Uterus (tissue), 4 donors: Measurements from ENCODE around the gene NBEA. TPM values are rescaled to one million over a fixed set of nuclear protein-coding genes. Genes with fewer than 3 reads are reported as not detected.

Experiments
- DNase-seq, 2 donors: peaks; one replicate each; pipeline ENCODE4 v3.0.0-alpha.2; 2019 to 2020
- H3K27ac ChIP-seq, 2 donors: fragments of 200-600 bp; sonication (generic); 1 replicate in 1 of 2; 2 replicates in 1 of 2; pipeline ENCODE4 v1.5.1; 2016 to 2018
- H3K27me3 ChIP-seq, 2 donors: fragments of 200-600 bp; sonication (generic); one replicate each; pipeline ENCODE4 v1.5.1; 2018 to 2019; ENCODE audit warnings: control low read depth in 1 of 2
- H3K36me3 ChIP-seq, 2 donors: fragments of 200-600 bp; sonication (generic); one replicate each; pipeline ENCODE4 v1.5.1; 2019; ENCODE audit warnings: control low read depth in 1 of 2
- H3K4me1 ChIP-seq, 2 donors: fragments of 200-600 bp; sonication (generic); one replicate each; pipeline ENCODE4 v1.5.1; 2018 to 2019; ENCODE audit warnings: control low read depth in 1 of 2
- H3K4me3 ChIP-seq, 2 donors: fragments of 200-600 bp; sonication (generic); 1 replicate in 1 of 2; 2 replicates in 1 of 2; pipeline ENCODE4 v1.5.1; 2018 to 2019; ENCODE audit warnings: mild to moderate bottlenecking in 1 of 2
- H3K9me3 ChIP-seq, 2 donors: fragments of 200-600 bp; sonication (generic); one replicate each; pipeline ENCODE4 v1.5.1; 2019; ENCODE audit warnings: control low read depth in 1 of 2
- CTCF ChIP-seq, 4 experiments: fragments of 200-600 bp in 2 of 4; fragments of 450-650 bp in 2 of 4; sonication (generic) in 2 of 4; IDR thresholded peaks; one replicate each; pipeline ENCODE4 v1.5.1; 2016 to 2019; ENCODE audit warnings: antibody characterized with exemption in 4 of 4, mild to moderate bottlenecking in 2 of 4, moderate library complexity in 1 of 4
- POLR2A ChIP-seq, 2 donors: fragments of 450-650 bp; IDR thresholded peaks; one replicate each; pipeline ENCODE4 v1.6.1; 2016; ENCODE audit warnings: antibody characterized with exemption in 2 of 2, mild to moderate bottlenecking in 1 of 2, moderate library complexity in 1 of 2
- intact Hi-C: fragments of 100-400 bp; cut with DNase I; formaldehyde crosslinking; loops from one replicate; pipeline ENCODE4 v1.15.1; 2023; ENCODE audit warnings: low total_unique reads
- total RNA-seq, 4 donors: library from RNA; depleted of rRNA in 3 of 4; stranded (reverse); fragments of >200 nt in 3 of 4; gene quantifications; one replicate each; pipeline versions ENCODE4 v1.1.0 to v1.2.4, GENCODE V29; 2014 to 2023
- donor health status: DM: yes; HTN: yes; CAD: no.

Gene NBEA
- total RNA-seq, 4 donors from 2014 or later, result 15.6 to 58.1 (median 37.3) TPM

DNA sequence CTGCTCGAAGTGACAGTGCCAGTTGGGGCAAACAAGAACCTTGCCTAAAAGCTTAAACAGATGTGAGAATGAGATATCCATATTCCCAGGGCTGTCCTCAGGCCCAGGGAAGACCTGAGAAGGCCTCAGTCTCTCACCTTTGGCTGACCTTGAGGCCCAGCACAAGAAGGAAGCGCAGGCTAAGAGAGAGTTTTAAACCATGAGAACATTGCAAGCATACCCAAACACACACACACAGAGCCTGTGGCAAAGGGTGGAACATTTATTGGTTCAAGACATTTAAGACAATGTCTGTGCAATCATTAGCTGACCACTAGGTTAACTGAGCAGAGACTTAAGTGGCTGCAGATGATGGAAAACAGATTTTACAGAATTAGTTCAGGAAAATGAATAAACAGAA lies 248.2 kb downstream of the NBEA start:
- H3K4me3 ChIP-seq, result no peak overlapping the region
- no peaks in the 10 kb centered on the region for H3K9me3 ChIP-seq
- H3K4me1 ChIP-seq, result no peaks in the 10 kb centered on the region
- H3K27ac ChIP-seq, result no peak overlapping the region
- TF ChIP-seq CTCF (IDR thresholded peaks at IDR 0.05), result no peak
- no peak for TF ChIP-seq POLR2A (IDR thresholded peaks at IDR 0.05)
- H3K27me3 ChIP-seq, result no peaks in the 10 kb centered on the region
- peaks cover 0 to 2% of the 10 kb centered on the region in 2 donors for H3K36me3 ChIP-seq
- intact Hi-C loops, result no loop called here
- DNase-seq, result no peak

- Histone ChIP-seq H3K4me3 (no peak overlapping the region), H3K4me1 (no peaks in the 10 kb centered on the region), H3K27ac (no peak overlapping the region), H3K9me3 (no peaks in the 10 kb centered on the region), H3K36me3 (peaks cover 0 to 2% of the 10 kb centered on the region in 2 donors), H3K27me3 (no peaks in the 10 kb centered on the region)
- intact Hi-C loops, result no loop called here
- DNase-seq, result no peak
- TF ChIP-seq POLR2A (IDR thresholded peaks at IDR 0.05), result no peak
- TF ChIP-seq CTCF (IDR thresholded peaks at IDR 0.05), result no peak
Measured at GRCh38 chr13:35191883-35192282, 249.8 kb downstream of the NBEA start.

DNA sequence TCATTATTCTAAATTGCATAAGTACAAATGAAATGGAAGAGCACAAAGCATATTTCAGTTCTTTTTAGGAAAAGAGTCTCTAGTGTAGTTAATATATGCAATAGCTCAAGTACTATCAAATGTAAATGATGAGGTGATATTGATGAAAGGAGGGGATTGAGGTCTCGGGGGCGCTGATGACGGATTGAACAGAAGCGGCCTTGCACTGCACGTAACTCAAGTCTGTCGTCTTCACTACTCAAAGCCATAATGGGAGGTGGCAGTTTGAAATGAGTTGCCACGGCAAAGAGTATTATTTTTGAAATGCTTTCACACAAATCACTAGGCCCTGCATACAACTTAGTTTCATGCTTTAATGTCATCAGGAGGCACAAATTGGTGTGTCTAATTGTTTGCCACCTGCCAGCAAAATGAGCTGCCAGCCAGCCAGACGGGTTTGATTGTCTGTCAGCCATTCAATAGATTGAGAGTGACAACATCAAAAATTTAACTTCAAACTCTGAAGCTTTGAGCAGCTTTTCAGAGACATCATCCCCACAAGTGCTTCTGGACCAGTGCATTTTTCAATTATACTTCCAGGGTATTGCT lies 256.6 kb downstream of the NBEA start:
- TF ChIP-seq POLR2A (IDR thresholded peaks at IDR 0.05) (no peak), CTCF (IDR thresholded peaks at IDR 0.05) (no peak)
- intact Hi-C loops, result no loop called here
- Histone ChIP-seq H3K4me1 (no peaks in the 10 kb centered on the region), H3K27ac (no peak overlapping the region), H3K27me3 (no peaks in the 10 kb centered on the region), H3K36me3 (peaks cover 0 to 2% of the 10 kb centered on the region in 2 donors), H3K4me3 (no peak overlapping the region), H3K9me3 (no peaks in the 10 kb centered on the region)
- DNase-seq, result no peak

- DNase-seq, result no peak
- Histone ChIP-seq H3K27ac (no peak overlapping the region), H3K27me3 (no peaks in the 10 kb centered on the region), H3K36me3 (no peaks in the 10 kb centered on the region), H3K9me3 (no peaks in the 10 kb centered on the region), H3K4me3 (no peak overlapping the region), H3K4me1 (no peaks in the 10 kb centered on the region)
- intact Hi-C loops, result no loop called here
- TF ChIP-seq CTCF (IDR thresholded peaks at IDR 0.05) (no peak), POLR2A (IDR thresholded peaks at IDR 0.05) (no peak)
Measured at GRCh38 chr13:35208587-35208986, 266.5 kb downstream of the NBEA start.

DNA sequence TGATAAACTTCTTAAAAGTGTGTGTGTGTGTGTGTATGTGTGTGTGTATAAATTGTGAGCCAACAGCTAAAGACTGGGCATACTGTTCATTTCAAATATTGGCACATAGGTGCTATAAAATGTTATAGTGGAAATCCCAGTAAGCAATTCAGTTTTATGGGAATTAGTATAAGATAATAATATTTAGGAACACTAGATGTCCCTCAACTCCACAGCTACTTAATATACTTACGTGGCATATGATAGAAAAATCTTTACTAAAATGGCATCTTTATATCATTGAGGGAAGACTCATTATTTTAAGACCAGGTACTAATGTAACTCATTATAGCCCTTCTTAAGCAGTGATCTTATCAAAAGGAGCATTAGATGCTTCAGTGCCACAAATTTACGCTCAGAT lies 268.2 kb downstream of the NBEA start:
- no peak for TF ChIP-seq POLR2A (IDR thresholded peaks at IDR 0.05)
- TF ChIP-seq CTCF (IDR thresholded peaks at IDR 0.05), result no peak
- H3K4me1 ChIP-seq, result no peaks in the 10 kb centered on the region
- H3K27ac ChIP-seq, result no peak overlapping the region
- no peaks in the 10 kb centered on the region for H3K36me3 ChIP-seq
- no peaks in the 10 kb centered on the region for H3K27me3 ChIP-seq
- H3K9me3 ChIP-seq, result no peaks in the 10 kb centered on the region
- DNase-seq, result no peak
- intact Hi-C loops, result no loop called here
- no peak overlapping the region for H3K4me3 ChIP-seq
